Fibroblast of pulmonary artery (primary cell): ENCODE results near the gene DSE.
A peak's percentile ranks its signal among the peaks of the same experiment; 100 is the strongest.

Source experiments
- DNase-seq: peaks from one replicate; pipeline ENCODE4 v3.0.0-alpha.2; 2010; ENCODE audit warnings: low read depth
- H3K4me3 ChIP-seq: replicated peaks from 2 replicates; pipeline ENCODE4 v1.5.1; 2011; ENCODE audit warnings: low read depth, mild to moderate bottlenecking, control low read depth, low read length, moderate library complexity
- CTCF ChIP-seq: IDR thresholded peaks from 2 replicates; pipeline ENCODE4 v1.5.1; 2011; ENCODE audit warnings: mild to moderate bottlenecking, control low read depth, low read length, inconsistent platforms; ENCODE audit errors: missing control alignments

Gene DSE

GRCh38 chr6:116402108-116402937 is 31.6 kb downstream of the DSE start:
- no peak for TF ChIP-seq CTCF
- DNase-seq, result no peak
- H3K4me3 ChIP-seq, result no peak overlapping the region

- H3K4me3 ChIP-seq, result no peak overlapping the region
- no peak for TF ChIP-seq CTCF
- no peak for DNase-seq
These were observed 32.5 kb downstream of the DSE start for GRCh38 chr6:116403205-116403604.

GRCh38 chr6:116404696-116405095 is 33.9 kb downstream of the DSE start:
- H3K4me3 ChIP-seq, result peak overlapping the region; percentile 8
- TF ChIP-seq CTCF, result no peak
- DNase-seq, result peak; percentile 59

DNA sequence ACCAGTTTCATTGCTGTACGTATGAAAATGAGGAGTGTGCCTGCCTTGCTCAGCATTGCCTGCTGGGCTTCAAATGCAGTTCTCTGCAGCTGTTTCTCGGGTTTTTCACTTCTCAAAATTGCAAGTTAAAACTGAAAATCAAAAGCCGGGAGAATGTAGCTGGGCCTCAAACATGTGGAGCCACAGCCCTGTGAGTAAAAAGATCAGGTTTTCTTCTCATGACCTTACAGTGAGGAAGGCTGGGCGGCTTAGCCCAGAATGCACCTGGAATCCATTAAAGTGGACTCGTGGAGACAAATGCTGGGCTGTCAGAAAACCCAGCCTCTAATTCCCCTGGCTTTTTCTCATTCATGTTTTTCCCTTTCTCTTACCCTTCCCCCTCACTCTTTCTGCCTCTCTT is 34.4 kb downstream of the DSE start:
- H3K4me3 ChIP-seq, result peak overlapping the region; percentile 8
- DNase-seq, result no peak
- TF ChIP-seq CTCF, result no peak

DNA sequence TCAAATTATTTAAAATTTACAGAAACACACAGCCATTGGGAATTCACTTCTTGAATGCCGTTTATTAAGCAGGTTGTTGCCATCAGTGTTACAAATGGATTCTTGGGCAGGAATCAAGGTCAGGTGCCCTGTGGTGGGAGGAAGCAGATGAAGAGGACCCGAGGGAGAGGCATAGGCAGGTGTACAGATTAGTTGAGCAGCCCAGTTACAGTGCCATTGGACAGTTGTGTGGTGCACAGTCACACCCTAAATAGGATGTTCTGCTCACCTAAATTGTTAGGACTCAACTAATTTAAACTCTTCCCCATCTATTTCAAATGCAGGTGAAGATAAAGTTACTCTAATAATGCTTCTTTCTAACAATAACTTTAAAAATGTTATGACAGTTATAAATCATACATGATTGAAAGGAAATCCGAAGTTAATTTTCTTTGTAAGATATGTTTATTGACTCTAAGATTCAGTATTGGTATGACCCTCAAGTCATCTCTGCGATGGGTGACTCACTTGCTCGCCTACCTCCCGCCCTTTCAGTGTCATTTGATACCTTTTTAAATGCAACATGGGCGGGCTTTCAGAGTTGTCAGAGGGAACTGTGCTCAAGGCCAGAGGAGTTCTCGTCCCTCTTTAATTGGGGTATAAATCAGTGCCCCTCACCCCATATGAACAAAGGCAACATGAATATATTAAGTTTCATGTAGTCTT is 35.1 kb downstream of the DSE start:
- H3K4me3 ChIP-seq, result no peak overlapping the region
- no peak for TF ChIP-seq CTCF
- DNase-seq, result no peak

- no peak for TF ChIP-seq CTCF
- peak; percentile 49 for DNase-seq
- no peak overlapping the region for H3K4me3 ChIP-seq
These were observed 36.1 kb downstream of the DSE start for GRCh38 chr6:116406678-116407345.
